CD4-positive, alpha-beta T cell treated with Interleukin-21 for 1 hour (primary cell): ENCODE results near the gene LGALS13.

Experiments used
- DNase-seq: peaks from one replicate; pipeline ENCODE4 v3.0.0-alpha.2; 2020

Gene LGALS13

DNA sequence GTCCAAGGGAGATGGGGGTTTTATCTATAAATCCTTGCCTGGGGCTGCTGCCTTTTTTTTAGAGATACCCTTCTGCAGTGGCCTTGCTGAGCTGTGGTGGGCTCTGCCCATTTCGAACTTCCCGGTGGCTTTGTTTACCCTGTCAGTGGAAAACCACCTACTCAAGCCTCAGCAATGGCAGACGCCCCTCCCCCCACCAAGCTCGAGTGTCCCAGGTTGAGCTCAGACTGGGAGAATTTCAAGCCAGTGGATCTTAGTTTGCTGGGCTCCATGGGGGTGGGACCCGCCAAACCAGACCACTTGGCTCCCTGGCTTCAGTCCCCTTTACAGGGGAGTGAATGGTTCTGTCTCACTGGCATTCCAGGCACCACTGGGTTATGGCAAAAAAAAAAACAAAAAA lies 21.6 kb downstream of the LGALS13 start:
- no peak for DNase-seq

DNA sequence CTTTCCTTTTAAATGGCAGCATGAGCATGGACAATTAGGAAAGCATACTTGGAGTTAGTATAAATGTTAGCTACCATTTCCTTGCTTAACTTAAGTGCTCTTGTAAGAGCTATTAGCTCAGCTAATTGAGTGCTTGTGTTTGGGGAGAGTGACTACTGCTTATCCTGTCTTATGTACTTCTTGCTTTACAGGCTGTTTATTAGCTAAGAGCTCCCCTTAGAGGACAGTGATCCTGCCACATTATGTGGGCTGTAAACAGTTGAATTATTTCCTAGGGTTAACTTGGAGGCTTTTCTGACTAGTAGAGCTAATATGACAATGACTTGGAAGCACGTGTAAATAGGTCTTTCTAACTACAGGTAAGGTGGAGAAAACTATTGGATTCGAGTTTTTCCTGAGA lies 25.3 kb downstream of the LGALS13 start:
- DNase-seq, result peak; percentile 9

DNA sequence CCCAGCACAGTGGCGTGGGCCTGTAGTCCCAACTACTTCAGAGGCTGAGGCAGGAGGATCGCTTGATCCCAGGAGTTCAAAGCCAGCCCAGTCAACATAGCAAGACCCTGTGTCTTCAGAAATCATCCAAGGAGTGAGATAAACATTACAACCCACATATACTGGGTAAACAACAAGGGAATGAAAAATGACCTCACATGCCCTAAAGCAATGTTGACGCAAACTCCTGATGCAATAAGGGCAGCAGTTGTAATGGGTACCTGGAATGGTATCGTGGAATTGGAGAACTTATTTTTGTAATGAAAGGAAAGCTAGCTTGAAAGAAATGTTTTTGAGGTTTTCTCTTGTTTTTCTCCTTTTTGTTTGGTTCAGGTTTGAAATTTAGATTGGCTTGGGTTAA lies 28.9 kb downstream of the LGALS13 start:
- DNase-seq, result no peak

DNA sequence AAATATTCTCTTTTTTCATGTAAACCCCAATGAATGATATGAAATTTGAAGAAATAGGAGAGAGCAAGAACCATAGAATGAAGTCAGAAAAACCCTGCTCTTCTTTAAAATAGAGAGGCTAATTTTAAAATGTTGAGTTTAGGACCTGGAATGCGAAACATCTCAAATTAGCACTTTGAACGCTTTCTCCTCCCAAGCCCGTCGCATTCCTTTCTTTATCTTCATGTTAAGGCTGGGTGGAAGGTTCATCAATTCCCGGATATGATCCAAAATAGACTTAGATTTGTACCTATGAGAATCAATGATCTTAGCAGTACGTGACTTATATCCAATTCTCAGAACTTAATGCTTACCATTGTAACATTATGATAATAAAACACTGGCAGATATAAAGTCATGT lies 29.3 kb downstream of the LGALS13 start:
- no peak for DNase-seq

DNA sequence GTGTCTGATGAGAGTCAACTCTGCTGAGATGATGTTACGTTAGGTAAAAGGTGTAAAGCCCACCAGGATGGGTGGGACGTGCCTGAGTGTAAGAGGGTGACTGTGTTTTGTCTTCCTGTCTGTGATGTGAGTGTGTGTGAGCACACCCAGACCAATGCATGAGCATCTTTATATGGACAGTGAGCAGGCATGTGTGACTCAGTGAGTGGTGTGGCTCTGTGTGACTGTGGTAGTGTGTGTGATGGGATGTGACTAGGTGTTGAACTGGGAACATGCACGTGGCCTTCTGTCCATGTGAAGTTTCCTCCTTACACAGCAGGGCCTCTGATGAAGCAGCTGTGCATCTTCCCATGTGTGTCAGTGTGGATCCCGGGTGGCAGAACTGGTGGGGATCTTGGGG lies 35.6 kb downstream of the LGALS13 start:
- no peak for DNase-seq

DNA sequence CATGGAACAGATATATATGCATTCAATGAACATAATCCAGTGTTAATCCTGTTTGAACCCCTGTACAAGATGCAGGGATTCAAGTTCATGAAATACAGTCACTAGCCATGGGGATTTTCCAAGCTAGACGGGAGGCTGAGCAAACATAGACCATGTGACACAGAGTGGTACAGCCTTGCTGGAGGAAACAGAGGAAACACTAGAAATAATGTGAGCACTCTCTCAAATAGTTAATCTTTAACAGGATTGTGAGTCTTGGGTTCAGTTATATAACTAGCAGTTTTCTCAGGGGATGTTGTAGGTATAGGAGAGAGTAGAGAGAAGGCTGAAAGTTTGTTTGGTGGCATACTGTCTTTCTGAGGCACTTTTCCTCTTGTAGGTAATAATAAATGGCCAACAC lies 39.4 kb downstream of the LGALS13 start:
- no peak for DNase-seq

DNA sequence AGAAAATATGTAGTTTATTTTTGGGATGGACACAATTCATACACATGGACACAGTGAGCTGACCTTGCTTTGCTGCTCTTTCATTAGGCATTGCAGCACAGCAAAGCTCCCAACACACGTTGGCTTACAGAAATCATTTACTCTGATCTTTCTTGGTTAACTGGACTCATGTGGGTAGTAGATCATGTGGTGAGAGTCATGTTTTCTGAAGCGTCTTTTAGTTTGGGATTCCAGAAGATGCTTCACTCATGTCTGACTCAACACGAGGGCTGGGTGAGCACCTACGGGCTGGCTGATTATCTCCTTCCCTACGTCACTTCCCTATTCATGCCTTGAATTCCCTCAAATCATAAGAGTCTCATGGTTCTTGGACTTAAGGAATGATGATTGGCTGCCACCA lies 41.3 kb downstream of the LGALS13 start:
- no peak for DNase-seq

DNA sequence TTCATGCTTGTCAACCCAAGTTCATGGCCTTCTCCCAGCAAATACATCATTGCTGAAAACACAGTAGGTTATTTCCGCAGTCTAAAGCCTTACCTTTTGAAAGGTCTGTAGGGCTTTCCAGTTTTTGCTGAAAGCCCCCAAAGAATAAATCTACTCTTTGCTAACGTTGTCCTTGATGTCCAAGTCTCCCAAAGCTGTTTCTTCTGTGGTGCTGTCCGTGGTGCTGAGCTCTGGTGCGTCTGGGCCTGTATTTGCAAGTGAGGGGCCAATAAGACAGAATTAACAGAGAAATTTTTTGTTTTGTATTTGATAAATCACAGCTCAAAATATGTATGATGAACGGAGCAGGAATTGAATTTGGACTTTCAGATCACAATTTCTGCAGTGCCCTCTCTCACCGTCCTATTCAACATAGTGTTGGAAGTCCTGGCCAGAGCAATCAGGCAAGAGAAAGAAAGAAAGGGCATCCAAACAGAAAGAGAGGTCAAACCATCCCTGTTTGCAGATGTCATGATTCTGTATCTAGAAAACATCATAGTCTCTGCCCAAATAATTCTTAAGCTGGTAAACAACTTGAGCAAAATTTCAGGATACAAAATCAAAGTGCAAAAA lies 43.6 kb downstream of the LGALS13 start:
- DNase-seq, result no peak

DNA sequence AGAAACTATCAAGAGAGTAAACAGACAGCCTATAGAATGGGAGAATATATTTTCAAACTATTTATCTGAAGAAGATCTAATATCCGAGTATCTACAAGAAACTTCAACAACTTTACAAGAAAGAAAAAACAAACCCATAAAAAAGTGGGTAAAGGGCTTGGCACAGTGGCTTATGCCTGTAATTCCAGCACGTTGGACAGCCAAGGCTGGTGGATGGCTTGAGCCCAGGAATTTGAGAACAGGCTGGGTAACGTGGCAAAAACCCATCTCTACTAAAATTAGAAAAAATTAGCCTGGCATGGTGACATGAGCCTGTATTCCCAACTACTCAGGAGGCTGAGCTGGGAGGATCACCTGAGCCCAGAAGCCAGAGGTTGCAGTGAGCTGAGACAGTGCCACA lies 45.6 kb downstream of the LGALS13 start:
- no peak for DNase-seq

DNA sequence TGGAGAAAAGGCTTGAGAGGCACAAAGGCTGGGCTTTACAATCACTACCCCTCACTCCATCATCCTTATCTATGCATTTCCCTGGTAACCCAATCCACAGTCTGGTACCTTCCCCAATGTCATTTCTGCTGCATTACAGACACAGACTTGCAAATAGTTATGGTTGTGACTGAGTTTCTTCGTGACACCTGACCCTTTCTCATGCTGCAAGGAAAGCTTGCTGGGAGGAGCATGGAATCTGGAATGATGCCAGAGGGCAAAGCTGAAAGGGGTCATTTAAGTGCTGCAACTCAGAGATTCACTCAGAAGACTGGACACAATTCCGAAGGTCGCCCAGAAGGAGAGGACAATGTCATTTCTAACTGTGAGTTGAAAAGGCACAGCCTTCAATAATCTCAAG lies 53.3 kb downstream of the LGALS13 start, which contains the start of gene LGALS16:
Gene LGALS16, plus strand, starts transcription at position 301 of the 400 bp plus-strand sequence. Its CDS starts 49 bp downstream, at position 350.
- DNase-seq, result no peak
